ENCODE results near the gene IPO4. TPM values are rescaled to one million over a fixed set of nuclear protein-coding genes. Genes with fewer than 3 reads are reported as not detected.
A peak's percentile ranks its signal among the peaks of the same experiment; 100 is the strongest.

IPO4 gene
- total and polyA plus RNA-seq, 2 of the 8 experiments (the other 6 are each of a cell fraction or from before 2014, with no cell fraction given): 55.5 to 108 TPM

DNA sequence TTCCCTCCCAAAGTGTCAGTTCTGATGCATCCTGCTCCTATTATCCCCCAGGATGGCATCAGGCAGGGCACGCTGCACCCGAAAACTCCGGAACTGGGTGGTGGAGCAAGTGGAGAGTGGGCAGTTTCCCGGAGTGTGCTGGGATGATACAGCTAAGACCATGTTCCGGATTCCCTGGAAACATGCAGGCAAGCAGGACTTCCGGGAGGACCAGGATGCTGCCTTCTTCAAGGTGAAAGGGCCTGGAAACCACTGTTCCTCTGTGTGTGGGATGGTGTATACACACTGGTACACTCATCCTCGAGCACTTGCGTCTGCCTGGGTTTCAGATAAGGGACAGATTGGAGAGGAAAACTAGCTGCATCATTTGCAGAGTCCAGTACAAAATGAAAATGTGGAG lies 26.5 kb downstream of the IPO4 start:
- Histone ChIP-seq H3K14ac (ENCODE audit: insufficient read length) (no peak overlapping the region), H3K4me3 (ENCODE audit: extremely low read depth in 1 of 4, insufficient read depth in 2 of 4, low read depth in 3 of 4, low read length in 4 of 4) (no peak overlapping the region), H3K4ac (replicated peaks; ENCODE audit: insufficient read length, low read depth, low read length) (no peak overlapping the region), H3K23ac (ENCODE audit: insufficient read length) (no peak overlapping the region), H4K5ac (ENCODE audit: insufficient read length, low read depth, low read length) (no peak overlapping the region), H3K4me2 (ENCODE audit: insufficient read depth in 1 of 2, low read depth in 2 of 2, low read length in 2 of 2) (no peak overlapping the region; a peak in 1 of 4 replicates), H3K27ac (ENCODE audit: low read depth, low read length) (no peak overlapping the region), H4K20me1 (replicated peaks in 1 of 2; ENCODE audit: control insufficient read depth in 1 of 2, insufficient read depth in 2 of 2, low read length in 2 of 2) (peaks cover 0 to 16% of the 10 kb centered on the region in 2 experiments), H2AFZ (ENCODE audit: low read length) (no peak overlapping the region), H3K79me1 (ENCODE audit: low read depth, low read length) (no peaks in the 10 kb centered on the region), H2BK20ac (ENCODE audit: low read length) (no peak overlapping the region), H3K9me3 (ENCODE audit: insufficient read depth in 2 of 2, low read depth in 1 of 2, low read length in 1 of 2) (no peaks in the 10 kb centered on the region), H3K27me3 (replicated peaks in 1 of 4; ENCODE audit: control insufficient read depth in 3 of 4, extremely low read depth in 1 of 4, insufficient read depth in 3 of 4, low read length in 3 of 4) (no peaks in the 10 kb centered on the region), H3K56ac (replicated peaks; ENCODE audit: insufficient read length, low read depth, low read length) (no peak overlapping the region), H3K4me1 (replicated peaks in 1 of 4; ENCODE audit: control insufficient read depth in 3 of 4, insufficient read depth in 4 of 4, low read length in 3 of 4) (peaks cover 0 to 10% (median 2%) of the 10 kb centered on the region in 4 experiments; a peak in 3 of 7 replicates), H3K79me2 (ENCODE audit: control insufficient read depth in 1 of 2, insufficient read depth in 2 of 2, low read length in 2 of 2) (no peaks in the 10 kb centered on the region), H4K8ac (ENCODE audit: extremely low read depth, insufficient read depth, low read length) (no peak overlapping the region), H4K91ac (replicated peaks; ENCODE audit: insufficient read length, low read length) (no peak overlapping the region), H3K18ac (ENCODE audit: extremely low read depth, low read length) (no peak overlapping the region), H2BK120ac (replicated peaks; ENCODE audit: low read depth, low read length) (no peak overlapping the region), H2BK12ac (ENCODE audit: low read depth, low read length) (0 out of 2 replicates have a peak overlapping the region, but pooled peaks have one; percentile 23), H2AK5ac (ENCODE audit: low read depth, low read length) (no peak overlapping the region), H3K9ac (replicated peaks in 1 of 4; ENCODE audit: extremely low read depth in 1 of 4, low read depth in 3 of 4, low read length in 3 of 4) (no peak overlapping the region; a peak in 1 of 7 replicates), H3K36me3 (ENCODE audit: control insufficient read depth in 2 of 4, insufficient read depth in 4 of 4, low read length in 3 of 4) (peaks cover 15 to 38% (median 24%) of the 10 kb centered on the region in 4 experiments), H3K23me2 (ENCODE audit: low read depth, low read length) (0 out of 2 replicates have a peak, but pooled peaks cover 2% of the 10 kb centered on the region), H2BK15ac (ENCODE audit: low read length) (no peak overlapping the region), H2BK5ac (ENCODE audit: low read depth, low read length) (0 out of 2 replicates have a peak overlapping the region, but pooled peaks have one; percentile 16)
- FAIRE-seq: no peak
- TF ChIP-seq SP4 (IDR thresholded peaks at IDR 0.05; ENCODE audit: low read length): no peak
- no peak for TF ChIP-seq KDM1A (IDR thresholded peaks at IDR 0.05; ENCODE audit: borderline replicate concordance, low read length)
- no peak for TF ChIP-seq NRF1 (IDR thresholded peaks at IDR 0.05; ENCODE audit: low read depth, low read length)
- TF ChIP-seq RFX5 (IDR thresholded peaks at IDR 0.05; ENCODE audit: borderline replicate concordance, low read depth, low read length): no peak
- TF ChIP-seq RNF2 (IDR thresholded peaks at IDR 0.05; ENCODE audit: borderline replicate concordance, low read depth, low read length, missing control alignments, poor library complexity, severe bottlenecking): no peak
- TF ChIP-seq CBX8 (IDR thresholded peaks at IDR 0.05; ENCODE audit: borderline replicate concordance, low read depth, low read length): no peak
- TF ChIP-seq CBX5 (IDR thresholded peaks at IDR 0.05; ENCODE audit: low read depth, low read length): no peak
- no peak for TF ChIP-seq POU5F1 (IDR thresholded peaks at IDR 0.05; ENCODE audit: low read depth, low read length)
- no peak for TF ChIP-seq SAP30 (IDR thresholded peaks at IDR 0.05; ENCODE audit: insufficient read depth, insufficient replicate concordance, low read length)
- no peak for TF ChIP-seq SP2 (IDR thresholded peaks at IDR 0.05; ENCODE audit: low read length)
- TF ChIP-seq SIX5 (IDR thresholded peaks at IDR 0.05; ENCODE audit: low read depth, low read length): no peak
- TF ChIP-seq MAFK (IDR thresholded peaks at IDR 0.05; ENCODE audit: low read depth, low read length): no peak
- TF ChIP-seq RBBP5 (IDR thresholded peaks at IDR 0.05; ENCODE audit: borderline replicate concordance, low read depth, low read length): no peak
- ChIA-PET POLR2A (ENCODE audit: partially characterized antibody) (interaction anchor here (1.1 to 7.6 kb wide), 17 partner anchors 8 to 157 kb away, joined by 3 to 93 read pairs (median 12); partner anchors contain the start of genes CHMP4A, EMC9, GMPR2 and NEDD8), CTCF (ENCODE audit: partially characterized antibody) (interaction anchor here (0.7 to 3.3 kb wide), 21 partner anchors 9 to 135 kb away, joined by 3 to 24 read pairs (median 5); partner anchors contain the start of genes DCAF11, NRL, PSME2 and RNF31)
- WGBS, 2 experiments (ENCODE audit: extremely low coverage in 1 of 2, insufficient coverage in 1 of 2, insufficient read length in 1 of 2, insufficient replicate concordance in 2 of 2, low coverage in 1 of 2, low lambda C conversion rate in 2 of 2, missing lambda C conversion rate in 1 of 2): 95% methylated on average over 8 of the region's 8 CpGs; no CpG with 5 or more reads in 1 of the 2 experiments
- no peak for DNase-seq (ENCODE audit: low read depth in 1 of 2, low spot score in 2 of 2)

Measured in H1 (cell line).